ENCODE results near the gene SFRP5.

Gene SFRP5

GRCh38 chr10:97768322-97769315, 3.2 kb downstream of the SFRP5 start:
- no peak for DNase-seq (ENCODE audit: low spot score)
- no peak for TF ChIP-seq CTCF (IDR thresholded peaks at IDR 0.05; ENCODE audit: extremely low read depth, missing control alignments)

GRCh38 chr10:97766996-97767924, 4.5 kb downstream of the SFRP5 start:
- TF ChIP-seq CTCF (IDR thresholded peaks at IDR 0.05; ENCODE audit: extremely low read depth, missing control alignments) = no peak
- DNase-seq (ENCODE audit: low spot score) = no peak

GRCh38 chr10:97766106-97766810, 5.5 kb downstream of the SFRP5 start:
- DNase-seq (ENCODE audit: low spot score) = no peak
- TF ChIP-seq CTCF (IDR thresholded peaks at IDR 0.05; ENCODE audit: extremely low read depth, missing control alignments) = no peak

GRCh38 chr10:97765201-97765600, 6.6 kb downstream of the SFRP5 start:
- TF ChIP-seq CTCF (IDR thresholded peaks at IDR 0.05; ENCODE audit: extremely low read depth, missing control alignments) = no peak
- no peak for DNase-seq (ENCODE audit: low spot score)

GRCh38 chr10:97764519-97764931, 7.3 kb downstream of the SFRP5 start:
- DNase-seq (ENCODE audit: low spot score) = no peak
- no peak for TF ChIP-seq CTCF (IDR thresholded peaks at IDR 0.05; ENCODE audit: extremely low read depth, missing control alignments)

GRCh38 chr10:97763947-97764346, 7.9 kb downstream of the SFRP5 start:
- no peak for DNase-seq (ENCODE audit: low spot score)
- TF ChIP-seq CTCF (IDR thresholded peaks at IDR 0.05; ENCODE audit: extremely low read depth, missing control alignments) = no peak
